OCI-LY3 (cell line): ENCODE results near the gene ZNF423.

ENCODE experiments used
- H2AFZ ChIP-seq: fragments of 200-600, 300-600 bp; shearing (Covaris generic); 2 replicates; pipeline ENCODE4 v1.6.0; 2014; ENCODE audit warnings: antibody characterized with exemption, low read depth, low read length
- H3K27ac ChIP-seq: fragments of 200-600, 300-600 bp; sonication (generic); 2 replicates; pipeline ENCODE4 v1.5.1; 2014; ENCODE audit warnings: mild to moderate bottlenecking, low read length, moderate library complexity, mixed read lengths
- H3K27me3 ChIP-seq: fragments of 200-600, 300-600 bp; sonication (generic); 2 replicates; pipeline ENCODE4 v1.6.1; 2014; ENCODE audit warnings: low read depth, low read length, mixed read lengths
- H3K36me3 ChIP-seq: fragments of 200-600, 300-600 bp; sonication (generic); replicated peaks from 2 replicates; pipeline ENCODE3; 2014; ENCODE audit warnings: low read depth, low read length, mixed read lengths
- H3K4me1 ChIP-seq: fragments of 300-600, 200-600 bp; sonication (generic); 2 replicates; pipeline ENCODE4 v1.6.1; 2014; ENCODE audit warnings: low read length, mixed read lengths
- H3K4me2 ChIP-seq: fragments of 200-600, 300-600 bp; sonication (generic); 2 replicates; pipeline ENCODE4 v1.6.1; 2014; ENCODE audit warnings: low read length, mixed read lengths
- H3K4me3 ChIP-seq: fragments of 300-600, 200-600 bp; sonication (generic); 2 replicates; pipeline ENCODE4 v1.5.1; 2014; ENCODE audit warnings: antibody characterized with exemption, mild to moderate bottlenecking, low read length, moderate library complexity
- H3K79me2 ChIP-seq: fragments of 300-600, 200-600 bp; shearing (Covaris generic); 2 replicates; pipeline ENCODE4 v1.6.1; 2014; ENCODE audit warnings: mild to moderate bottlenecking, low read length, mixed read lengths
- H3K9ac ChIP-seq: fragments of 300-600, 200-600 bp; shearing (Covaris generic); 2 replicates; pipeline ENCODE4 v1.6.0; 2014; ENCODE audit warnings: mild to moderate bottlenecking, low read length, moderate library complexity
- H3K9me3 ChIP-seq: fragments of 200-600, 300-600 bp; shearing (Covaris generic); 2 replicates; pipeline ENCODE4 v1.6.1; 2014; ENCODE audit warnings: low read length, mixed read lengths; ENCODE audit not compliant: insufficient read depth
- H4K20me1 ChIP-seq: fragments of 200-600, 300-600 bp; sonication (generic); 2 replicates; pipeline ENCODE4 v1.6.1; 2016; ENCODE audit warnings: low read length, mixed read lengths; ENCODE audit not compliant: insufficient read depth
- CTCF ChIP-seq: fragments of 200-600, 300-600 bp; sonication (generic); IDR thresholded peaks from 2 replicates; pipeline ENCODE4 v1.5.1; 2014; ENCODE audit warnings: antibody characterized with exemption, low read length, low read depth
- EZH2phosphoT487 ChIP-seq: fragments of 200-600 bp; shearing (Covaris generic); IDR thresholded peaks from 2 replicates; pipeline ENCODE4 v1.6.1; 2018; ENCODE audit warnings: antibody characterized with exemption, mixed run types, low read depth

Gene ZNF423

DNA sequence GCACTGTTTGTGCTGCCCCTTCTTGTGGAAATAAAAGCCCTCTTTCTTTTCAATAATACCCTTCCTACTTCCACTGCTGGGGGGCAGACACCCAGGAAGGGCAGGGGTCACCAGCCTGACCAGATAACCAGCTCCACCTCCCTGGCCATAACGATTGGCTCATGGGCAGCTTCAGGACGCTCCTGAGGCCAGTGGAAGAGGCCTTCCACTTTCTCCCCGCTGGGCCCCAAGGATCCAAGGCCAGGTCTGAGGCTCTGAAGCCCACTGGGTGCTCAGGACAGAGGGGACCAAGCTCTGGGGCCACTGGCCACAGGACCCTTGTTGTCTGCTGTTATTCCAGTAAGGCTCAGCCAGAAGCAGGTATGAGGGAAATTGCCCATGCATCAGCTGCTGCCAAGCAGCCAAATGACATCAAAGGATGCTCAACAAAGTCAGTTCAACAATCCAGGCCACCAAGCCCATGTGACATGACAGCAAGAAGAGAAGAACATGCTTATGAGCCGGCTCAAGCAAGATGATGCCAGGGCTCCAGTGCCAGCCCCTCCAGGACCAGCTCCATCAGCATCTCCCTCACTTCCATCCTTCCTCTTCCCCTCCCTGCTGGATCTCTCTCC lies 238.8 kb downstream of the ZNF423 start:
- no peak overlapping the region for H3K27ac ChIP-seq
- H3K27me3 ChIP-seq, result 0 out of 2 replicates have a peak, but pooled peaks cover 5% of the 10 kb centered on the region
- no peak overlapping the region for H3K4me3 ChIP-seq
- no peaks in the 10 kb centered on the region for H4K20me1 ChIP-seq
- H3K9ac ChIP-seq, result no peak overlapping the region
- no peak overlapping the region for H3K4me2 ChIP-seq
- H3K9me3 ChIP-seq, result no peaks in the 10 kb centered on the region
- no peaks in the 10 kb centered on the region for H3K79me2 ChIP-seq
- no peak overlapping the region for H2AFZ ChIP-seq
- no peak for TF ChIP-seq EZH2phosphoT487
- TF ChIP-seq CTCF, result no peak
- H3K4me1 ChIP-seq, result no peaks in the 10 kb centered on the region
- H3K36me3 ChIP-seq, result no peaks in the 10 kb centered on the region

GRCh38 chr16:49615576-49615975 lies 240.3 kb downstream of the ZNF423 start:
- Histone ChIP-seq H3K79me2 (no peaks in the 10 kb centered on the region), H3K9me3 (no peaks in the 10 kb centered on the region), H3K27ac (no peak overlapping the region), H3K4me3 (no peak overlapping the region), H3K4me1 (no peaks in the 10 kb centered on the region), H4K20me1 (no peaks in the 10 kb centered on the region), H2AFZ (no peak overlapping the region), H3K9ac (no peak overlapping the region), H3K36me3 (no peaks in the 10 kb centered on the region), H3K4me2 (no peak overlapping the region), H3K27me3 (0 out of 2 replicates have a peak, but pooled peaks cover 5% of the 10 kb centered on the region)
- no peak for TF ChIP-seq EZH2phosphoT487
- TF ChIP-seq CTCF, result no peak

DNA sequence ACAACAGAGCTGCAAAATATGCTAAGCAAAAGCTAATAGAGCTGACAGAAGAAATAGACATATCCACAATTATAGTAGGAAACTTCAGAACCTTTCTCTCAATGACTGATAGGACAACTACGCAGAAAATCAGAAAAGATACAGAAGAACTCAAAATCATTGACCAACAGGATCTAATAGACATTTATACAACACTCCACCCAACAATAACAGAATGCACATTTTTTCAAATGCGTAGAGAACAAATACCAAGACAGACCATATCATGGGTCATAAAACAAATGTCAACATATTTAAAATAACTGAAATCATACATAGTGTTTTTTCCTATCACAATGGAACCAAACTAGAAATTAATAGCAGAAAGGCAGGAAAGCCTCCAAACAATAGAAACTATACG lies 244.9 kb downstream of the ZNF423 start:
- Histone ChIP-seq H3K27ac (no peak overlapping the region), H3K4me3 (no peak overlapping the region), H3K9me3 (no peaks in the 10 kb centered on the region), H2AFZ (no peak overlapping the region), H3K9ac (no peak overlapping the region), H3K4me1 (no peaks in the 10 kb centered on the region), H4K20me1 (no peaks in the 10 kb centered on the region), H3K4me2 (no peak overlapping the region), H3K27me3 (peaks cover 18% of the 10 kb centered on the region), H3K79me2 (no peaks in the 10 kb centered on the region), H3K36me3 (no peaks in the 10 kb centered on the region)
- TF ChIP-seq EZH2phosphoT487 (no peak), CTCF (no peak)

DNA sequence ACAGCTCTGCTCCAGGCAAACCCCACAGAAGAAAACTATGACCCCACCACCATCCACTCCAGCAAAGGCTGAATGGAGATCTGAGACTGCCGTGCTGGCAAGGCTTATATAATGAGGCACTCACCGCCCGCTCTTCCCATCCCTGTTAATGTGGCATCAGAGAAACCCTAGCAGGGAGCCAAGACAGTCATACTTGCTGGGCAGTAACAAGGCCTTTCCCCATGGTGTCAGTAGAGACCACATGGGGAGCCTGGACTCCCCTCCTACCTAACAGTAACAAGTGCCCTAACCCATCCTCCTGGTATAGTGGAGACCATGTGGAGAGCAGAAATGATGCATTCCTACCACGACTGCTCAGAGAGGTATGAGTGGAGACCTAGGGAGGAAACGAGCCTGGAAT lies 247.1 kb downstream of the ZNF423 start:
- H3K27me3 ChIP-seq, result peaks cover 34% of the 10 kb centered on the region
- H3K79me2 ChIP-seq, result no peaks in the 10 kb centered on the region
- no peak overlapping the region for H3K4me3 ChIP-seq
- no peak overlapping the region for H2AFZ ChIP-seq
- H3K4me2 ChIP-seq, result no peak overlapping the region
- H3K36me3 ChIP-seq, result no peaks in the 10 kb centered on the region
- H3K9ac ChIP-seq, result no peak overlapping the region
- no peaks in the 10 kb centered on the region for H3K4me1 ChIP-seq
- H3K27ac ChIP-seq, result no peak overlapping the region
- H4K20me1 ChIP-seq, result no peaks in the 10 kb centered on the region
- no peak for TF ChIP-seq CTCF
- TF ChIP-seq EZH2phosphoT487, result no peak
- H3K9me3 ChIP-seq, result no peaks in the 10 kb centered on the region
